NT2/D1 (cell line): ENCODE results near the gene CENPF.
"Not testable (repeated sequence)": the region's sequence is repeated elsewhere in the genome, so short reads cannot be mapped to it uniquely, and the experiment has no call there.

Experiments used
- DNase-seq: peaks from one replicate; pipeline ENCODE4 v3.0.0-alpha.2; 2011; ENCODE audit warnings: low read depth, low spot score
- H3K27me3 ChIP-seq: 2 replicates; pipeline ENCODE4 v1.6.0; 2011; ENCODE audit warnings: mild to moderate bottlenecking; ENCODE audit not compliant: insufficient read length, insufficient read depth
- H3K36me3 ChIP-seq: 2 replicates; pipeline ENCODE4 v1.6.1; 2011; ENCODE audit warnings: mild to moderate bottlenecking, low read length, mixed read lengths; ENCODE audit not compliant: insufficient read depth, insufficient read length
- H3K4me1 ChIP-seq: 2 replicates; pipeline ENCODE4 v1.5.1; 2011; ENCODE audit not compliant: insufficient read depth, insufficient read length
- H3K4me3 ChIP-seq: 2 replicates; pipeline ENCODE4 v1.5.1; 2011; ENCODE audit warnings: low read depth; ENCODE audit not compliant: insufficient read length
- H3K9ac ChIP-seq: 2 replicates; pipeline ENCODE4 v1.6.0; 2011; ENCODE audit warnings: low read depth; ENCODE audit not compliant: insufficient read length
- H3K9me3 ChIP-seq: 2 replicates; pipeline ENCODE4 v1.5.1; 2011; ENCODE audit warnings: mild to moderate bottlenecking, low read length; ENCODE audit not compliant: insufficient read depth
- SUZ12 ChIP-seq: IDR thresholded peaks from 2 replicates; pipeline ENCODE4 v1.6.1; 2011; ENCODE audit not compliant: insufficient read length, insufficient read depth; ENCODE audit errors: extremely low read depth
- YY1 ChIP-seq: IDR thresholded peaks from 2 replicates; pipeline ENCODE4 v1.6.1; 2011; ENCODE audit not compliant: insufficient read length, insufficient read depth
- ZNF274 ChIP-seq: IDR thresholded peaks from 2 replicates; pipeline ENCODE4 v1.6.1; 2011; ENCODE audit warnings: mild to moderate bottlenecking, low read depth, low read length

CENPF gene

GRCh38 chr1:214586621-214587020 lies 16.4 kb upstream of the CENPF start:
- Histone ChIP-seq H3K9ac (no peak overlapping the region), H3K36me3 (no peaks in the 10 kb centered on the region), H3K4me3 (no peak overlapping the region), H3K4me1 (no peaks in the 10 kb centered on the region), H3K27me3 (no peaks in the 10 kb centered on the region), H3K9me3 (no peaks in the 10 kb centered on the region)
- no peak for DNase-seq
- TF ChIP-seq SUZ12 (no peak), ZNF274 (no peak), YY1 (no peak)

- Histone ChIP-seq H3K27me3 (no peaks in the 10 kb centered on the region), H3K9ac (no peak overlapping the region), H3K4me1 (no peaks in the 10 kb centered on the region), H3K36me3 (no peaks in the 10 kb centered on the region), H3K4me3 (no peak overlapping the region), H3K9me3 (no peaks in the 10 kb centered on the region)
- DNase-seq: no peak
- TF ChIP-seq ZNF274 (no peak), YY1 (no peak), SUZ12 (no peak)
Observed at GRCh38 chr1:214587165-214587564, 15.8 kb upstream of the CENPF start.

GRCh38 chr1:214588963-214589597 lies 13.9 kb upstream of the CENPF start:
- H3K4me1 ChIP-seq: no peaks in the 10 kb centered on the region
- DNase-seq: no peak
- H3K36me3 ChIP-seq: no peaks in the 10 kb centered on the region
- no peaks in the 10 kb centered on the region for H3K27me3 ChIP-seq
- no peak overlapping the region for H3K4me3 ChIP-seq
- H3K9me3 ChIP-seq: no peaks in the 10 kb centered on the region
- H3K9ac ChIP-seq: no peak overlapping the region
- TF ChIP-seq YY1 (no peak), ZNF274 (no peak), SUZ12 (no peak)

GRCh38 chr1:214590696-214591095 lies 12.3 kb upstream of the CENPF start:
- TF ChIP-seq YY1 (no peak), SUZ12 (no peak), ZNF274 (no peak)
- no peak overlapping the region for H3K4me3 ChIP-seq
- H3K9me3 ChIP-seq: no peaks in the 10 kb centered on the region
- H3K9ac ChIP-seq: no peak overlapping the region
- H3K36me3 ChIP-seq: no peaks in the 10 kb centered on the region
- no peaks in the 10 kb centered on the region for H3K4me1 ChIP-seq
- H3K27me3 ChIP-seq: no peaks in the 10 kb centered on the region
- DNase-seq: no peak

- H3K27me3 ChIP-seq, H3K4me1 ChIP-seq, H3K9me3 ChIP-seq, H3K9ac ChIP-seq, DNase-seq, H3K4me3 ChIP-seq, H3K36me3 ChIP-seq: not testable (repeated sequence)
Observed at GRCh38 chr1:214591918-214592317, 11.1 kb upstream of the CENPF start.

GRCh38 chr1:214593158-214593557 lies 9.8 kb upstream of the CENPF start:
- Histone ChIP-seq H3K36me3 (no peaks in the 10 kb centered on the region), H3K9me3 (no peaks in the 10 kb centered on the region), H3K27me3 (no peaks in the 10 kb centered on the region), H3K4me1 (no peaks in the 10 kb centered on the region), H3K4me3 (no peak overlapping the region), H3K9ac (no peak overlapping the region)
- no peak for DNase-seq
- no peak for TF ChIP-seq ZNF274
- TF ChIP-seq YY1: no peak
- TF ChIP-seq SUZ12: no peak

GRCh38 chr1:214603819-214604252 lies 841 bp downstream of the CENPF start:
- DNase-seq: no peak
- H3K27me3 ChIP-seq: no peaks in the 10 kb centered on the region

More at GRCh38 chr1:214603819-214604252, 841 bp downstream of the CENPF start:
- Histone ChIP-seq H3K36me3 (peaks cover 24% of the 10 kb centered on the region), H3K9ac (peak overlapping the region; percentile 85), H3K4me3 (peak overlapping the region; percentile 90), H3K4me1 (no peaks in the 10 kb centered on the region), H3K9me3 (no peaks in the 10 kb centered on the region)
- TF ChIP-seq SUZ12 (no peak), YY1 (no peak), ZNF274 (no peak)
